Neural cell (in vitro differentiated cells): ENCODE measurements around the gene TMTC1.

Source experiments
- CTCF ChIP-seq: fragments of 450-650 bp; IDR thresholded peaks from 2 replicates; pipeline ENCODE4 v1.5.1; 2014; ENCODE audit warnings: antibody characterized with exemption, mild to moderate bottlenecking, moderate library complexity; ENCODE audit not compliant: poor library complexity, severe bottlenecking
- EZH2 ChIP-seq: fragments of 200-600, 300-800 bp; shearing (Covaris generic), sonication (generic); IDR thresholded peaks from 2 replicates; pipeline ENCODE4 v1.6.1; 2014; ENCODE audit warnings: antibody characterized with exemption, low read length, borderline replicate concordance, mild to moderate bottlenecking; ENCODE audit not compliant: insufficient read depth, poor library complexity, severe bottlenecking
- RAD21 ChIP-seq: fragments of 450-650 bp; conservative IDR thresholded peaks from 2 replicates; pipeline ENCODE4 v1.6.1; 2014; ENCODE audit warnings: antibody characterized with exemption, mild to moderate bottlenecking, moderate library complexity
- REST ChIP-seq: IDR thresholded peaks from 2 replicates; pipeline ENCODE4 v1.6.1; 2012; ENCODE audit warnings: borderline replicate concordance
- TAF1 ChIP-seq: IDR thresholded peaks from 2 replicates; pipeline ENCODE4 v1.6.1; 2012; ENCODE audit warnings: low read depth

GRCh38 chr12:29552994-29553748 is 230.6 kb downstream of the TMTC1 start:
- TF ChIP-seq CTCF = no peak
- no peak for TF ChIP-seq EZH2
- no peak for TF ChIP-seq RAD21
- TF ChIP-seq REST = no peak
- TF ChIP-seq TAF1 = no peak
